B cell (primary cell): ENCODE data around the gene CDCA8.

Experiments used
- CTCF ChIP-seq: fragments of 200-600 bp; IDR thresholded peaks from one replicate; pipeline ENCODE4 v1.8.0; 2022; ENCODE audit warnings: antibody characterized with exemption, mild to moderate bottlenecking
- EZH2 ChIP-seq: IDR thresholded peaks from 2 replicates; pipeline ENCODE4 v1.6.1; 2012; ENCODE audit warnings: borderline replicate concordance, low read depth, mild to moderate bottlenecking, moderate library complexity, low read length; ENCODE audit not compliant: insufficient read depth, poor library complexity, severe bottlenecking

- TF ChIP-seq CTCF: no peak
- no peak for TF ChIP-seq EZH2
These were observed 15.2 kb upstream of the CDCA8 start for GRCh38 chr1:37677143-37677439.
